Aorta (tissue), 5 donors: Measurements from ENCODE around the gene SLC18B1. TPM values are rescaled to one million over a fixed set of nuclear protein-coding genes. Genes with fewer than 3 reads are reported as not detected.

Experiments used
- ATAC-seq: fragments of 200-7000 bp; cut with Tn5 transposase; one replicate; pipeline ENCODE4 v1.9.1; 2022; ENCODE audit warnings: moderate library complexity; ENCODE audit not compliant: low FRiP score
- DNase-seq, 2 donors: peaks; one replicate each; pipeline ENCODE4 v3.0.0-alpha.2; 2020
- H3K27ac ChIP-seq, 2 donors: one replicate each; pipeline ENCODE4 v1.5.1; 2013; ENCODE audit warnings: low read length in 2 of 2, mild to moderate bottlenecking in 2 of 2, moderate library complexity in 2 of 2, control low read depth in 1 of 2, inconsistent platforms in 1 of 2, low read depth in 1 of 2
- H3K27me3 ChIP-seq, 2 donors: one replicate each; pipeline ENCODE4 v1.6.1; 2013; ENCODE audit warnings: control low read depth in 1 of 2, low read length in 1 of 2, mild to moderate bottlenecking in 1 of 2, moderate library complexity in 1 of 2; ENCODE audit not compliant: insufficient read depth in 2 of 2, control insufficient read depth in 1 of 2
- H3K36me3 ChIP-seq, 2 donors: one replicate each; pipeline ENCODE4 v1.6.1; 2013; ENCODE audit warnings: control low read depth in 1 of 2, low read length in 1 of 2, mild to moderate bottlenecking in 1 of 2; ENCODE audit not compliant: insufficient read depth in 2 of 2, control insufficient read depth in 1 of 2
- H3K4me1 ChIP-seq, 2 donors: one replicate each; pipeline ENCODE4 v1.6.1; 2013; ENCODE audit warnings: low read length in 2 of 2, control low read depth in 1 of 2, mild to moderate bottlenecking in 1 of 2, moderate library complexity in 1 of 2; ENCODE audit not compliant: insufficient read depth in 2 of 2, control insufficient read depth in 1 of 2
- H3K4me3 ChIP-seq, 2 donors: one replicate each; pipeline ENCODE4 v1.5.1; 2013; ENCODE audit warnings: low read length in 2 of 2, control low read depth in 1 of 2, mild to moderate bottlenecking in 1 of 2
- H3K9me3 ChIP-seq: one replicate; pipeline ENCODE4 v1.6.1; 2013; ENCODE audit warnings: mild to moderate bottlenecking, low read length; ENCODE audit not compliant: control insufficient read depth
- WGBS, 2 donors: extraction: QIAGEN DNeasy Blood & Tissue Kit; methylation state at CpG; one replicate each; pipeline ENCODE4 v1.1.7; 2013; 5-methylcytosine and 5-hydroxymethylcytosine counted together
- intact Hi-C, 2 donors: fragments of 100-400 bp; cut with DNase I; formaldehyde crosslinking; loops; one replicate each; pipeline versions ENCODE4 v1.14.2 to v1.15.0; 2022
- polyA plus RNA-seq, 2 donors: library from polyadenylated mRNA; stranded (reverse); fragments of 200-250 nt; gene quantifications; one replicate each; pipeline ENCODE4 v1.2.3, GENCODE V29; 2013
- total RNA-seq, 2 donors: library from RNA; stranded (reverse); fragmentation: NEBNext Ultra II Directional; extraction: Animal tissue kit (Norgen Biotek cat#: 25700); gene quantifications; one replicate each; pipeline ENCODE4 v1.2.1, GENCODE V29; 2021
- donor health status: healthy with polysubstance abuse.
- donor health status: Bipolar disorder and iron deficiency.
- donor health status: DM: no; HTN: no; CAD: no.
- donor health status: DM: no; HTN: no; CAD: no.
- donor health status: DM: yes; HTN: yes; CAD: no.

SLC18B1 gene
- total and polyA plus RNA-seq, 4 donors = 4.0 to 9.2 (median 5.7) TPM

DNA sequence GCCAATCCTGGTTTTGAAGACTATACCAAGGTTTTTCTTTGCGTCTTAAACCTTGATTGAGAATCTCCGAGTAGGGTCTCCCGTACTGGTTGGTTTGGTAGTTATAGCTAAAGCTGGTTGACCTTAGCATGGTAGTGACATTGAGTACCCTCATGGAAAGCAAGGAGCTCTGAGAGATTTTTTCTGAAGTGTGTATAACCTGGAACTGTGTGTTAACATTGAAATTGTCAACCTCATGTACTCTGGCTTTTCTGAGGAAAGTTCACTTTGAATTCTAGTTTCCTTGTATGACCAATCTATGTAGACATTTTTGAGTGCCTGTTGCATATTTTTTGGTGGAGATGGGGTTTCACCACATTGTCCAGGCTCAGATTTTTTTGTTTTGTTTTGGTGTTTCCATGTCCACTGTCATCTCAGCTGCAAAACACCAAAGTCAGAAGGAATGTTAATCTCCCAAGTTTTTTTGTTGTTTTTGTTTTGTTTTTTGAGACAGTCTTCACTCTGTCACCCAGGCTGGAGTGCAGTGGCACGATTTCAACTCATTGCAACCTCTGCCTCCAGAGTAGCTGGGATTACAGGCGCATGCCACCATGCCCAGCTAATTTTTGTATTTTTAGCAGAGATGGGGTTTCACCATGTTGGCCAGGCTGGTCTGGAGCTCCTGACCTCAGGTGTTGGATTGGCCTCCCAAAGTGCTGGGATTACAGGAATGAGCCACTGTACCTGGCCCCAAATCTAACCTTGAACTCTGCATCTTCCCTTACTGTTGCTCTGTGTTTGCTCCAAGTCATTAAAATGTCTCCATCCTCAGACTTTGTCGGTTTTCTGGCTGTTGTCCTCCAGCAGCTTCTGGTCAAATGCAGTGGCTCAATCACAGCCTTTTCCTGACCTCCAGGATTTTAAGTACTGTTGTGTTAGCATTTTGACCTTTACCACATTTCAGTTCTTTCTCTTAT is 20.2 kb upstream of the SLC18B1 start:
- peaks cover 3 to 7% of the 10 kb centered on the region in 2 donors for H3K36me3 ChIP-seq

DNA sequence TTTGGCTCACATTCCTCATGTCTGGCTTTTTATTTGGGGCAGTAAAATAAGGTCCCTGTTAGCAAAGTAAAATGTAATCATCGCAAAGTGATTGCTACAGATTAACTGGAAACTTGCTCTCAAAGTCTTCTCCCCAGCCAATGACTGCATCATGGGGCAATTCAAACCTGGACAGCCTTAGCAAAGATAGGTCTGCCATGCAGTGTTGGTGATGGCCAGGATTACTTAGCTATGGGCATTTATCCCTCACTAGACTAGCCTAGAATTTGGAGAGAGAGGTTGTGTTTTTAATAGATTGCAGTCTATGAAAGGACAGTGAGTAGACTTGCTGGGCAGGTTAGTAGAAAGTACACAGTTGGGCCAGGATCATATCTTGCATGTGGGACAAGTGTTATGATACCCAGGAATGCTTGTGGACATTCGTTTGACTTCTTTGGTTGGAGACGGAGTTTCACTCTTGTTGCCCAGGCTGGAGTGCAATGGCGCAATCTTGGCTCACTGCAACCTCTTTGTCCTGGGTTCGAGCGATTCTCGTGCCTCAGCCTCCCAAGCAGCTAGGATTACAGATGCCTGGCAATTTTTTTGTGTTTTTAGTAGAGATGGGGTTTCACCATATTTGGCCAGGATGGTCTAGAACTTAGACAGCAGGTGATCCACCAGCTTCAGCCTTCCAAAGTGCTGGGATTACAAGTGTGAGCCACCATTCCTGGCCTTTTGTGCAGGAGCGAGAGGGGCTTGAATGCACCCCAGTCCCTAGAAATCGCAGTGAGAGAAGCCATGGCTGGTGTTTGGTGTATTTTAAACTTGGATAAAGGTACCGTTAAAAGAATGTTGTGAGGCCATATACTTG is 19.3 kb upstream of the SLC18B1 start:
- Histone ChIP-seq H3K27me3 (peaks cover 0 to 1% of the 10 kb centered on the region in 2 donors), H3K4me1 (peaks cover 1 to 6% of the 10 kb centered on the region in 2 donors), H3K27ac (no peak overlapping the region), H3K4me3 (no peak overlapping the region), H3K9me3 (no peaks in the 10 kb centered on the region), H3K36me3 (peaks cover 3 to 7% of the 10 kb centered on the region in 2 donors)
- intact Hi-C loops = loop anchor here in 1 of 2 donors (10.0 kb wide), 1 partner anchor 303 kb away; the partner anchor contains the start of gene STX7
- ATAC-seq (no peak), DNase-seq (no peak)
- 78 to 87% methylated on average over 10 of the region's 10 CpGs for WGBS, 2 donors

More for the DNA sequence above, 20.2 kb upstream of the SLC18B1 start:
- intact Hi-C loops = loop anchor here in 1 of 2 donors (10.0 kb wide), 1 partner anchor 304 kb away; the partner anchor contains the start of gene STX7
- DNase-seq (no peak), ATAC-seq (no peak)
- WGBS, 2 donors = 71 to 74% methylated on average over 6 of the region's 6 CpGs
- H3K27ac ChIP-seq = no peak overlapping the region
- H3K9me3 ChIP-seq = no peaks in the 10 kb centered on the region
- peaks cover 1 to 6% of the 10 kb centered on the region in 2 donors for H3K4me1 ChIP-seq
- no peak overlapping the region for H3K4me3 ChIP-seq
- H3K27me3 ChIP-seq = peaks cover 0 to 1% of the 10 kb centered on the region in 2 donors

DNA sequence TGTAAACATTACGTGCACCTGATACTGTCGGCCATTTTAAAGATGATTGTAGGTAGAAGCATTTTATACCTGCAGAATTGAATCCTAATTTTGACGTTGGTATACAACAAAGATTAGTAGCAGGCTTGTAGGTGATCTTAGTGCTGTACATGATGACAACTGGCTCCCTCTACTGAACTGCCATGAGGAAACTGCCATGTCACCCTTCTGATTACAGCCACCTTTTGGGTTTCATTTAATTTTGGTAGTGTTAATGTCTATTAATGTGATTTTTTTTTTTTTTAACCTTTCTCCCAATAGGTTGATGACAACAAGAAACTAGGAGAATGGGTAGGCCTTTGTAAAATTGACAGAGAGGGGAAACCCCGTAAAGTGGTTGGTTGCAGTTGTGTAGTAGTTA is 18.2 kb upstream of the SLC18B1 start:
- DNase-seq (no peak), ATAC-seq (no peak)
- Histone ChIP-seq H3K9me3 (no peaks in the 10 kb centered on the region), H3K27me3 (peaks cover 0 to 1% of the 10 kb centered on the region in 2 donors), H3K27ac (no peak overlapping the region), H3K36me3 (peaks cover 3 to 7% of the 10 kb centered on the region in 2 donors), H3K4me1 (peaks cover 1 to 6% of the 10 kb centered on the region in 2 donors), H3K4me3 (no peak overlapping the region)
- whole genome bisulfite sequencing, 2 donors = 71 to 73% methylated on average over 4 of the region's 4 CpGs
- intact Hi-C loops = loop anchor here in 1 of 2 donors (10.0 kb wide), 1 partner anchor 302 kb away; the partner anchor contains the start of gene STX7

DNA sequence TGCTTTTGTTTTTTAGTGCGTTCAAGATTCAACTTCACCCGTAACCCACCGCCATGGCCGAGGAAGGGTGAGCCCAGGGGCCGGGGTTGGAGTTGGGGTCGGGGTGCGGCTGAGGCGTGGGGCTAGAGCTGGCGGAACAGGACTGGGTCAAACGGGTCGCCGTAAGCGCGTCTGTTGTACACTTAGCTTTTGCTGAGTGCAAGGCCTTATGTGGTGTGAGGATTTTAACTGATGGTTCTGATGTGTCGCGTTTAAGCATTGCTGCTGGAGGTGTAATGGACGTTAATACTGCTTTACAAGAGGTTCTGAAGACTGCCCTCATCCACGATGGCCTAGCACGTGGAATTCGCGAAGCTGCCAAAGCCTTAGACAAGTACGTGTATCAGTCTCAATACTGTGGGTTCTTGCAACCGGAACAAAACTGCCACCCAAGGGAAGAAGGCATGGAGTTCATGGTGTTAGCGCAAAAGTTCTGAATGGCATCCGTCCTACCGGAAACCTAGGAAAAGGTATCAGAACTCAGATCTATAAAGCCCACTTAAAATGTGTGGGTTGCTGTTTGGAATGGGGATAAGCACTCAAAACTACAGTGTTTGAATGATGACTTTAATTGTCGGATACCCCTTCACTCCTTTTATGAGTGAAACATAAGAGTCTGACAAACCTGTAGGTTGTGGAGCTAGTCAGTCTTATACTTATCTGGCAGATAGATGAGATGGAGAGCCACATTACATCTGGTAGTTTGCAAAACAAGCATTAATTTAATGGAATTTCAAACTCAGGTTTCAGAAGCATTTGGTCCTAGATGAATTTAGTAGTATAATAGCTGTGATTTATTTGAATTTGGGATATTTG is 16.5 kb upstream of the SLC18B1 start:
- intact Hi-C loops = loop anchor here in 1 of 2 donors (2.0 to 10.0 kb wide), 2 partner anchors 300 to 734 kb away; partner anchors contain the start of gene STX7
- H3K27me3 ChIP-seq = peaks cover 0 to 1% of the 10 kb centered on the region in 2 donors
- H3K36me3 ChIP-seq = peaks cover 2 to 7% of the 10 kb centered on the region in 2 donors
- DNase-seq = no peak
- peak overlapping the region; percentile 37 to 93 for H3K4me3 ChIP-seq
- peak; percentile 20 for ATAC-seq
- H3K27ac ChIP-seq = peak overlapping the region in 1 of 2 donors; percentile 39
- H3K4me1 ChIP-seq = peaks cover 1 to 6% of the 10 kb centered on the region in 2 donors
- WGBS, 2 donors = 1% methylated on average over 27 of the region's 27 CpGs
- no peaks in the 10 kb centered on the region for H3K9me3 ChIP-seq

DNA sequence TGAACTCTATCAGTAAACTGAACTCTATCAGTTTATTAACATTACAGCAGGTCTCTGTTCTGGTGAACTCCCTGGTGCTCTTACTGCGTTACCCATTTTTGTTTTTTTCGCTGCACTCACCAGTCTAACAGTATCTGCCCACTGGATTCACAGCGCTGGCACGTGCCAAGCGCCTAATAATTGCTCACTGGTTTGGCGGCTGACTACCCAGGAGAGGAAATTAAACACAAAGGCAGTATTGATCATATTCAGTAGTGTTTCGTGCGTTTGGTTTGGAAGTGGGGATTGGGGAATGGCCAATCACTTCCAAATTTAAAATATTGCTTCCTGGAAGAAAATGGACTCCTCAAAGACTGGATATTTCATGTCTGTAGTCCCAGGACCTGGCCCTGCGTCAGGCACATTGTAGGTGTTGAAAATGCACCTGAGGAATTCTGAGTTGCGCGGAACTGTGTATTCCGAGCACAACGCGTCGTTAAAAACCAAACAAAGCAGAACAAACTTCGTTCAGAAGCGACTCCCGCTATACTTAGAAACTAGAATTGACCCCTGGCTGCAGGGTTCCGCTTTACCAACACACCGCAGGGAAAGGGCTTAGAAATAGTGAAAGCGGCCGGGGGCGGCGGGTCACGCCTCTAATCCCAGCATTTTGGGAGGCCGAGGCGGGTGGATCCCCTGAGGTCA is 14.9 kb upstream of the SLC18B1 start:
- ATAC-seq (peak; percentile 19), DNase-seq (peak in 1 of 2 donors; percentile 61)
- Histone ChIP-seq H3K4me1 (peaks cover 1 to 6% of the 10 kb centered on the region in 2 donors), H3K27me3 (peaks cover 0 to 1% of the 10 kb centered on the region in 2 donors), H3K9me3 (no peaks in the 10 kb centered on the region), H3K36me3 (peaks cover 0 to 7% of the 10 kb centered on the region in 2 donors), H3K27ac (peak overlapping the region in 1 of 2 donors; percentile 67), H3K4me3 (peak overlapping the region; percentile 28 to 69)
- WGBS, 2 donors = 0% methylated on average over 27 of the region's 27 CpGs
- intact Hi-C loops = loop anchor here in 1 of 2 donors (10.0 kb wide), 1 partner anchor 299 kb away; the partner anchor contains the start of gene STX7

DNA sequence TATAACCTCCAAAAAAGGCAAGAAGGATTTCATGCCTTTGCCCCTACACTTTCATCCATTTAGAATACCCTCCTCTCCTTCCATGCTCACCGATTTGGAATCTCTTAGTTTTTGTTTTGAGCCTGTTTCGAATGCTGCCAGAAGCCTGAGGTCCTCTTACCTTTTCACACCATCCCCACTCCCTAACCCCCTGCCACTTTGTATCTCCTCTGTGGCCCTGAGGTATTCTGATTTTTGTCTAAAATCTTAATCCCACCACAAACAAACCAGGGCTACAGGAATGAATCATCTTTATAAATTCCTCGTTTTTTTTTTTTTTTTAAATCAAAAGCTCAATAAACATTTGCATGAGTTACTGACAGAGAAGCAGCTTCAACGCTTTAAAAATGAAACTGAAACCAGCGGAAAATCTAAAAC is 14.3 kb upstream of the SLC18B1 start:
- ATAC-seq = no peak
- Histone ChIP-seq H3K9me3 (no peaks in the 10 kb centered on the region), H3K36me3 (peaks cover 0 to 2% of the 10 kb centered on the region in 2 donors), H3K4me3 (peak overlapping the region; percentile 28 to 69), H3K4me1 (peaks cover 1 to 6% of the 10 kb centered on the region in 2 donors), H3K27ac (no peak overlapping the region), H3K27me3 (peaks cover 0 to 1% of the 10 kb centered on the region in 2 donors)
- intact Hi-C loops = loop anchor here in 1 of 2 donors (10.0 kb wide), 1 partner anchor 298 kb away; the partner anchor contains the start of gene STX7
- no peak for DNase-seq
- WGBS, 2 donors = 0 to 2% methylated on average over 5 of the region's 5 CpGs

DNA sequence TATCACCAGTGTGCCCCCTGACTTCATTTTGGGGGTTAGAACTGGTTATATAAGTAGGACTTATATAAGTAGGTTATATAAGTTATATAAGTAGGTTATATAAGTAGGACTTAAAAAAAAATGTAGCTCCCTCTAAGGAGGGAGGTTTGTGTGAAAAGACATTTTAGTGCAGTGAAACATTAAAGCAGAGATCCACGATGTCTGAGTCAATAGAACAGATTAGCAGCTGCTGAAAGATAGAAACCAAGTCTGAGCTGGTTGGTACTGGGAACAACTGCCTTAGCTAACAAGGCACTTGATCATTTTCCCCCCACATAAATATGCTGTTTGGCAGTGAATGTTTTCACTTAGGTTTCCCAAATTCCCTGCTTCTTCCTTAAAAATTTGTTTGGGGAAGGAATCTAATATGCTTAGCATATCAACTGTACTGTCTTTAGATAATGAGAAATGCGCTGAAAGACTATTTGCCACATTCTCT is 13.9 kb upstream of the SLC18B1 start:
- Histone ChIP-seq H3K9me3 (no peaks in the 10 kb centered on the region), H3K36me3 (peaks cover 0 to 2% of the 10 kb centered on the region in 2 donors), H3K27me3 (peaks cover 0 to 1% of the 10 kb centered on the region in 2 donors), H3K4me1 (peaks cover 1 to 6% of the 10 kb centered on the region in 2 donors), H3K27ac (no peak overlapping the region), H3K4me3 (peak overlapping the region; percentile 28 to 69)
- WGBS, 2 donors = 16 to 18% methylated on average over 2 of the region's 2 CpGs
- no peak for ATAC-seq
- DNase-seq = no peak
- intact Hi-C loops = loop anchor here in 1 of 2 donors (10.0 kb wide), 1 partner anchor 297 kb away; the partner anchor contains the start of gene STX7
